GM12872 (cell line): ENCODE data around the gene STXBP1.

Source experiments
- TF ChIP-seq, protein P1 (sequence below): IDR thresholded peaks from 3 replicates; pipeline ENCODE4 v1.5.1; 2011; ENCODE audit warnings: low read depth, mild to moderate bottlenecking, low read length, moderate library complexity; ENCODE audit not compliant: insufficient read depth

Gene STXBP1

DNA sequence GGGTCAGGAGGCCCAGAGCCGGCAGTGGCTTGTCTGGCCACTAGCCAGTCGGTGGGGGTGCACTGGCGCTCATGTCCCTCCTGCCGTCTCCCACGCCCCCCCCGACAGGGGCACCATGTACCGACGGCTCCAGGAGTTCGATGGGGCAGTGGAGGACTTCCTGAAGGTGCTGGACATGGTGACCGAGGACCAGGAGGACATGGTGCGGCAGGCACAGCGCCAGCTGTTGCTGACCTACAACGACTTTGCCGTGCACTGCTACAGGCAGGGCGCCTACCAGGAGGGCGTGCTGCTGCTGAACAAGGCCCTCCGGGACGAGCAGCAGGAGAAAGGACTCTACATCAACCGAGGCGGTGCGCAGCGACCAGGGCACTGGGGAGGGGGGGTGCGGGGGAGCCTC is 111.9 kb downstream of the STXBP1 start:
- TF ChIP-seq, protein P1, sequence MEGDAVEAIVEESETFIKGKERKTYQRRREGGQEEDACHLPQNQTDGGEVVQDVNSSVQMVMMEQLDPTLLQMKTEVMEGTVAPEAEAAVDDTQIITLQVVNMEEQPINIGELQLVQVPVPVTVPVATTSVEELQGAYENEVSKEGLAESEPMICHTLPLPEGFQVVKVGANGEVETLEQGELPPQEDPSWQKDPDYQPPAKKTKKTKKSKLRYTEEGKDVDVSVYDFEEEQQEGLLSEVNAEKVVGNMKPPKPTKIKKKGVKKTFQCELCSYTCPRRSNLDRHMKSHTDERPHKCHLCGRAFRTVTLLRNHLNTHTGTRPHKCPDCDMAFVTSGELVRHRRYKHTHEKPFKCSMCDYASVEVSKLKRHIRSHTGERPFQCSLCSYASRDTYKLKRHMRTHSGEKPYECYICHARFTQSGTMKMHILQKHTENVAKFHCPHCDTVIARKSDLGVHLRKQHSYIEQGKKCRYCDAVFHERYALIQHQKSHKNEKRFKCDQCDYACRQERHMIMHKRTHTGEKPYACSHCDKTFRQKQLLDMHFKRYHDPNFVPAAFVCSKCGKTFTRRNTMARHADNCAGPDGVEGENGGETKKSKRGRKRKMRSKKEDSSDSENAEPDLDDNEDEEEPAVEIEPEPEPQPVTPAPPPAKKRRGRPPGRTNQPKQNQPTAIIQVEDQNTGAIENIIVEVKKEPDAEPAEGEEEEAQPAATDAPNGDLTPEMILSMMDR: no peak

DNA sequence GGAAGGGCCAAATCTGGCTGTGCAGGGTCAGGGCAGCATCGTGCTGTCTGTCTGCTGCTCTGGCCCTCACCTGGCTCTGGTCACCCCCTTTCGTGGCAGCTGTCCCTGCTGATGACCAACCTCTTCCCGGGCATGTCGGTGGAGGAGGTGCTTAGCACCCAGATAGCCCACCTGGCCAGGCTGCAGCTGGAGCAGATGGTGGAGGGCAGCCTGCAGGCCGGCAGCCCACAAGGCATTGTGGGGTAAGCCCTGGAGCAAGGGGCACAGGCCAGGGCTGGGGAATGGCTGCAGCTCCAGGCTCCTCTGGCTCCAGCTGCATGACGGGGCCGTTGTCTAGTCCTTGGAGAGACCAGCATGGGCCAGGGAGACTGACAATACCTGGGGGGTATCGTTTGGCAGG is 114.8 kb downstream of the STXBP1 start:
- TF ChIP-seq, protein P1: no peak

DNA sequence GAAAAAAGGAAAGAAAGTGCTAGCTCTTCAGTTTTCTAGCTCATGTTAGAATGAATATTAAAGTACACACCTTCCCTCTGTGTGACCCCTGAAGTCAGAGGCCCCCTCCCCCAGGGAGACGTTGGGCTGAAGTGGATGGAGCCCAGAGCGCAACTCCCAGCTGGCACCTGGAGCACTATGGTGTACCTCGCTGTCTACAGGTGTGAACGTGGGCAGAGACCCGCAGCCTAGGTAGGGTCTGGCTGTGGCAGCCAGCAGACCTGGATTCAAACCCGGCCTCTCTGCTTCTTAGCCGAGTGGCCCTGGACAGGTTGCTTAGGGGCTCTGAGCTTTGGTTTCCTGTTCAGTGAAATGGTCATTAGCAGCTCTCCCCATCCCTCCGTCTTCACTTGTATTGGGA is 116.7 kb downstream of the STXBP1 start:
- TF ChIP-seq, protein P1: no peak

DNA sequence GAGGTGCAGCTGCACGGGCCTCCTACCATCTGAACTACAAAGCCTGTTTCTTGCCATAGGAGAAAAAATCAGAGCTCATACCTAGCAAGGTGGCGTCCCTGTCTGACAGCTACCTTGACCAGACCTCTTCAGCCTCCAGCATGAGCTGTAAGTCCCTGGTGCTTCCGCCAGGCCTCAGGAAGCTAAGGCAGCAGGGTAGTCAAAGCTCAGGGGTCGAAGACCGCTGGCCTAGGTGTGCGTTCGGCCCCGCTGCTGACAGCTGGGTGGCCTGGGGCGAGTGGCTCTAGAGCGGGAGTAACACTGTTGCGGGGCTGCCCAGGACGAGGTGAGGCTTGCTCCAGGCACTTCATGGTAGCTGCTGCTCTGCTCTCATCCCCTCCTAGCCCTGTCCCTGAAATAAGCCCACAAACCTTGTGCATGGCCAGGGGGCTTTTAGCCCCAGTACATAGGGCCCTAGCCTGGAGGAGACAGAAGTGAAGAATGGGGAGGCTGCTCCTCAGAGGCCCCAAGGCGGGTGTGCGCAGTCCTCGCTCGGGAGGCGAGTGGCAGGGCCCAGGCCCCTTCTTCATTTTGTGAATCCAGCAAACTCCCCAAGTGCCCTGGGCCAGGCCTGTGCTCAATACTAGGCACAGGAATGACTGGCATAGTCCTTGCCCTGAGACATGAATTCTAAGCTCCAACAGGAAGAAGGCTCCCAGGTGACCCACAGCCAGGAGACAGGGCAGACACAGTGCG is 117.6 kb downstream of the STXBP1 start:
- TF ChIP-seq, protein P1: no peak

DNA sequence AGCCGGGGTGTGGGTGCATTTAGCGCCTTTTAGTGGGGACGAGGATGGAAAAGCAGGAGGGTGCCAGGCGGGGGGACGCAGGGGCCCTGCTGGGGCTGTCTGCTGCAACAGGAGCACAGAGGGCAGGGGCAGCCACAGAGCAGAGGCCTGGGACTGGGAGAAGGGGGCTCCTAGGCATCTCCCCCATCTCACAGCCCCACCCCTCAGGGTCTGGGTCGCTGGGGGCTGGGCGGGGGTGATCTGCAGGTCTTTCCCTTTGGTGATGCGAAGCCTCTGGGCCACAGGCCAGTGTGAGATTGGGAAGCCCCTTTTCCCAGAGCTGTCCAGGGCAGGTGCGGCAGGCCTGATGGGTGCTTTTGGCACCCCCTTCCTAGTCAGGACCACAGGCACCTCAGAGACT is 118.2 kb downstream of the STXBP1 start:
- TF ChIP-seq, protein P1: no peak

DNA sequence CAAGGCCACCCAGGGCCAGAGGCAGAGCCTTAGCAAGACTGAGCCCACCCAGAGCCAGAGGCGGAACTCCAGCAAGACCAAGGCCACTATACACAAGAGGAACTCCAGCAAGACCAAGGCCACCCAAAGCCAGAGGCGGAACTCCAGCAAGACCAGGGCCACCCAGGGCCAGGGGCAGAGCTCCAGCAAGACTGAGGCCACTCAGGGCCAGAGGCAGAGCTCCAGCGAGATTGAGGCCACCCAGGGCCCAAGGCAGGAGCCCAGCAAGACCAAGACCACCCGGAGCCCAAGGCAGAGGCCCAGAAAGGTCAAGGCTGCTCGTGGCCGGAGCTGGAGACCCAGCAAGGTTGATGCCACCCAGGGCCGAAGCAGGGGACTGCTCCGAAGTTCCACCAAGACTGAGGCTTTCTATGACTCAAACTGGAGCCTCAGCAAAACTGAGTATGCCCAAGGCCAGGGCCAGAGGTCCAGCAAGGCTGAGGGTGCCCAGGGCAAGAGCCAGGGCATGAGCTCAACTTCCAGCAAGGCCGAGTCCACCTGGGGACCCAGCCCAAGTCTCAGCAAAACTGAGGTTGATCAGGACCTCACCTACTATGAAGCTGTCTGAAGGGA is 118.8 kb downstream of the STXBP1 start:
- TF ChIP-seq, protein P1: no peak

DNA sequence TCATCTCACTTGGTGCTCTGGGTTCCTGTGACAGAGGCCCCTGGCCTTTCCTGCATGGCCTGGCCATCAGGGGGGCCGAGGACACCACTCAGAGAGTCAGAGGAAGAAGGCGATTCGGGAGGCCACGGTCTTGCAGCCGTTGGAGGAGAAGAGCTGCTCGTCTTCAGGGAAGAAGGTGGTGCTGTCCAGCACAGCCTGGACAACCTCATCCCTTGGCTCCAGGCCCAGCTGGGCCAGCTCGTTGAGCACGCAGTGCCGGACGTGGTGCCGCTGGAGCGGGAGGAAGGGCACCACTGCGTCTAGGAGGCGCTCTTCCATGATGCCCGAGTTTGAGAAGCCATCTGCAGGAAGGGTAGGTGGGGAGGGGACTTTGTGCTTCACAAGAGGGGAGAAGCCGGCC is 119.9 kb downstream of the STXBP1 start:
- TF ChIP-seq, protein P1: no peak
